HepG2 (cell line): ENCODE data around the gene TADA2A. TPM values are rescaled to one million over a fixed set of nuclear protein-coding genes. Genes with fewer than 3 reads are reported as not detected.
A peak's percentile ranks its signal among the peaks of the same experiment; 100 is the strongest.

ENCODE experiments used
- ATAC-seq: fragments of 200-7000 bp; cut with Tn5 transposase; 3 replicates; pipeline ENCODE4 v1.9.1; 2020; ENCODE audit warnings: mild to moderate bottlenecking, moderate library complexity
- BruUV-seq: library from RNA; stranded (reverse); fragments of 400-500 nt; replicated peaks from 2 replicates; lab custom pipeline; 2021; lab: Mats Ljungman, UMichigan
- CTCF ChIA-PET: fragments of 300-600 bp; formaldehyde crosslinking; extraction: SDS; loops from one replicate; lab custom pipeline; 2021; ENCODE audit warnings: low total read pairs, inconsistent platforms, low intra/inter-chr PET ratio; lab: Yijun Ruan, JAX
- POLR2A ChIA-PET: fragments of 350-600 bp; sonication (Branson Sonifier 250); formaldehyde crosslinking; loops from one replicate; lab custom pipeline; 2020; ENCODE audit warnings: antibody characterized with exemption, inconsistent platforms; lab: Yijun Ruan, JAX
- DNase-seq: peaks from one replicate; pipeline ENCODE4 v3.0.0-alpha.2; 2015; ENCODE audit warnings: low spot score
- FAIRE-seq: peaks from 3 replicates; lab custom pipeline; 2011; peaks lifted over from hg19 to GRCh38; lab: Jason Lieb, UNC
- H2AFZ ChIP-seq: one replicate; pipeline ENCODE4 v1.6.1; 2011; ENCODE audit warnings: low read length, inconsistent platforms
- H3K27ac ChIP-seq: fragments of 300-600 bp; 3 replicates; pipeline ENCODE4 v1.8.0; 2011; ENCODE audit warnings: mixed run types, mild to moderate bottlenecking, mixed read lengths, low read length, inconsistent platforms; ENCODE audit not compliant: insufficient read depth; ENCODE audit errors: extremely low read length
- H3K27me3 ChIP-seq, 2 experiments: fragments of 200-600 bp in 1 of 2; 2 replicates in 1 of 2; 3 replicates in 1 of 2; pipeline versions ENCODE4 v1.6.0 to v1.8.0; 2011; ENCODE audit warnings: low read length in 2 of 2, mild to moderate bottlenecking in 2 of 2, moderate library complexity in 2 of 2, inconsistent platforms in 1 of 2; ENCODE audit not compliant: insufficient read depth in 2 of 2, control insufficient read depth in 1 of 2
- H3K36me3 ChIP-seq, 2 experiments: fragments of 200-600 bp in 1 of 2; replicated peaks in 1 of 2; 2 replicates in 1 of 2; 3 replicates in 1 of 2; pipeline versions ENCODE4 v1.5.1 to v1.8.0; 2011; ENCODE audit warnings: low read length in 2 of 2, inconsistent platforms in 1 of 2; ENCODE audit not compliant: insufficient read depth in 2 of 2, control insufficient read depth in 1 of 2
- H3K4me1 ChIP-seq: 2 replicates; pipeline ENCODE4 v1.5.1; 2012; ENCODE audit warnings: low read length, inconsistent platforms; ENCODE audit not compliant: insufficient read depth
- H3K4me2 ChIP-seq: 2 replicates; pipeline ENCODE4 v1.6.0; 2011; ENCODE audit warnings: low read depth, low read length, inconsistent platforms
- H3K4me3 ChIP-seq, 3 experiments: fragments of 200-600 bp in 1 of 3; sonication (generic), shearing (Covaris generic) in 1 of 3; replicated peaks in 1 of 3; 2 replicates each; pipeline ENCODE4 v1.5.1; 2011 to 2016; ENCODE audit warnings: low read length in 3 of 3, inconsistent platforms in 2 of 3, low read depth in 2 of 3, mild to moderate bottlenecking in 2 of 3, control low read depth in 1 of 3, mixed read lengths in 1 of 3; ENCODE audit not compliant: insufficient read depth in 1 of 3
- H3K79me2 ChIP-seq: one replicate; pipeline ENCODE4 v1.6.1; 2011; ENCODE audit warnings: low read length, inconsistent platforms; ENCODE audit not compliant: insufficient read depth
- H3K9ac ChIP-seq: 2 replicates; pipeline ENCODE4 v1.6.0; 2011; ENCODE audit warnings: mild to moderate bottlenecking, low read depth, low read length, inconsistent platforms; ENCODE audit not compliant: insufficient read depth
- H3K9me3 ChIP-seq: 2 replicates; pipeline ENCODE4 v1.5.1; 2012; ENCODE audit warnings: mild to moderate bottlenecking, low read length
- H4K20me1 ChIP-seq: 2 replicates; pipeline ENCODE4 v1.6.0; 2011; ENCODE audit warnings: inconsistent platforms, mild to moderate bottlenecking, low read length, moderate library complexity; ENCODE audit not compliant: insufficient read depth
- ARNT2 ChIP-seq: sonication (generic); formaldehyde crosslinking; IDR thresholded peaks from 2 replicates; pipeline ENCODE4 v1.8.0; 2022; ENCODE audit warnings: mild to moderate bottlenecking, low read depth, missing genetic modification reagents, moderate library complexity
- BHLHE40 ChIP-seq: IDR thresholded peaks from 2 replicates; pipeline ENCODE4 v1.6.1; 2011; ENCODE audit warnings: low read length, improper control_type of control experiment
- EEA1 ChIP-seq: sonication (generic); formaldehyde crosslinking; IDR thresholded peaks from 2 replicates; pipeline ENCODE4 v1.5.1; 2020; ENCODE audit warnings: mild to moderate bottlenecking, missing genetic modification reagents, borderline replicate concordance
- FLYWCH1 ChIP-seq: sonication (generic); formaldehyde crosslinking; IDR thresholded peaks from 2 replicates; pipeline ENCODE4 v1.8.1; 2023; ENCODE audit warnings: mild to moderate bottlenecking, missing genetic modification reagents
- GATAD1 ChIP-seq: IDR thresholded peaks from 2 replicates; pipeline ENCODE4 v1.6.1; 2016; ENCODE audit warnings: missing genetic modification reagents, missing compliant biosample characterization
- GTF2F1 ChIP-seq: fragments of 150-350 bp; IDR thresholded peaks from 2 replicates; pipeline ENCODE4 v1.6.1; 2014; ENCODE audit warnings: low read length
- HIVEP1 ChIP-seq: sonication (generic); formaldehyde crosslinking; IDR thresholded peaks from 2 replicates; pipeline ENCODE4 v1.4.0; 2020; ENCODE audit warnings: mild to moderate bottlenecking, missing genetic modification reagents
- HMG20A ChIP-seq: IDR thresholded peaks from 2 replicates; pipeline ENCODE4 v1.6.1; 2016; ENCODE audit warnings: borderline replicate concordance
- HOMEZ ChIP-seq: IDR thresholded peaks from 2 replicates; pipeline ENCODE4 v1.6.1; 2016; ENCODE audit warnings: low read depth
- HOXA3 ChIP-seq: sonication (generic); formaldehyde crosslinking; IDR thresholded peaks from 2 replicates; pipeline ENCODE4 v1.5.0; 2020; ENCODE audit warnings: missing genetic modification reagents
- JUND ChIP-seq: sonication (generic); formaldehyde crosslinking; IDR thresholded peaks from 2 replicates; pipeline ENCODE4 v1.8.0; 2022; ENCODE audit warnings: mild to moderate bottlenecking, missing genetic modification reagents
- KAT2B ChIP-seq: fragments of 150-350 bp; IDR thresholded peaks from 2 replicates; pipeline ENCODE4 v1.6.1; 2014; ENCODE audit warnings: low read depth, low read length, borderline replicate concordance
- KDM2A ChIP-seq: sonication (generic); formaldehyde crosslinking; IDR thresholded peaks from 2 replicates; pipeline ENCODE4 v1.4.0; 2020; ENCODE audit warnings: low read depth, missing genetic modification reagents, borderline replicate concordance
- KDM5B ChIP-seq: sonication (generic); formaldehyde crosslinking; IDR thresholded peaks from 2 replicates; pipeline ENCODE4 v1.4.0; 2020; ENCODE audit warnings: missing genetic modification reagents, mild to moderate bottlenecking, borderline replicate concordance
- NAIF1 ChIP-seq: sonication (generic); formaldehyde crosslinking; IDR thresholded peaks from 2 replicates; pipeline ENCODE4 v1.5.0; 2020; ENCODE audit warnings: mild to moderate bottlenecking, missing genetic modification reagents, borderline replicate concordance
- NCOA2 ChIP-seq: sonication (generic); formaldehyde crosslinking; IDR thresholded peaks from 2 replicates; pipeline ENCODE4 v1.8.0; 2022; ENCODE audit warnings: inconsistent platforms
- NFATC3 ChIP-seq: sonication (generic); formaldehyde crosslinking; IDR thresholded peaks from 2 replicates; pipeline ENCODE4 v1.5.1; 2020; ENCODE audit warnings: mild to moderate bottlenecking, missing genetic modification reagents
- POLR2A ChIP-seq, 2 experiments: IDR thresholded peaks; 2 replicates each; pipeline ENCODE4 v1.6.1; 2011; ENCODE audit warnings: low read depth in 2 of 2, low read length in 2 of 2, mild to moderate bottlenecking in 1 of 2, moderate library complexity in 1 of 2; ENCODE audit not compliant: insufficient read depth in 1 of 2
- SMC3 ChIP-seq: IDR thresholded peaks from 2 replicates; pipeline ENCODE4 v1.6.1; 2011; ENCODE audit warnings: low read length, improper control_type of control experiment
- SOX6 ChIP-seq, 2 experiments: fragments of 450-650 bp in 1 of 2; sonication (generic) in 1 of 2; formaldehyde crosslinking in 1 of 2; IDR thresholded peaks; 2 replicates each; pipeline versions ENCODE4 v1.4.0 to v1.6.1; 2017 to 2020; ENCODE audit warnings: antibody characterized with exemption in 1 of 2, mild to moderate bottlenecking in 1 of 2, missing genetic modification reagents in 1 of 2
- TCF7 ChIP-seq: sonication (generic); IDR thresholded peaks from 2 replicates; pipeline ENCODE4 v1.6.1; 2016; ENCODE audit warnings: antibody characterized with exemption, low read depth
- TGIF2 ChIP-seq: IDR thresholded peaks from 2 replicates; pipeline ENCODE4 v1.6.1; 2016; ENCODE audit warnings: control low read depth, missing compliant biosample characterization
- U2AF2 ChIP-seq: fragments of 200-400 bp; formaldehyde crosslinking; IDR thresholded peaks from 2 replicates; pipeline ENCODE4 v1.6.1; 2017; ENCODE audit warnings: low read depth, mild to moderate bottlenecking, low read length
- XBP1 ChIP-seq: sonication (generic); formaldehyde crosslinking; IDR thresholded peaks from 2 replicates; pipeline ENCODE4 v1.5.0; 2020; ENCODE audit warnings: missing genetic modification reagents
- ZMAT3 ChIP-seq: sonication (generic); formaldehyde crosslinking; conservative IDR thresholded peaks from 2 replicates; pipeline ENCODE4 v1.7.0; 2021; ENCODE audit warnings: missing genetic modification reagents
- ZNF24 ChIP-seq: fragments of 450-650 bp; IDR thresholded peaks from 2 replicates; pipeline ENCODE4 v1.6.1; 2017; ENCODE audit warnings: antibody characterized with exemption, mild to moderate bottlenecking
- ZNF501 ChIP-seq: sonication (generic); formaldehyde crosslinking; IDR thresholded peaks from 2 replicates; pipeline ENCODE4 v1.5.1; 2020; ENCODE audit warnings: mild to moderate bottlenecking, moderate library complexity, missing genetic modification reagents
- ZNF589 ChIP-seq: sonication (generic); formaldehyde crosslinking; conservative IDR thresholded peaks from 2 replicates; pipeline ENCODE4 v1.8.0; 2022; ENCODE audit warnings: mild to moderate bottlenecking, moderate library complexity, missing genetic modification reagents
- WGBS: methylation state at CpG from one replicate; pipeline ENCODE4 v1.1.6; 2017; ENCODE audit warnings: low lambda C conversion rate; 5-methylcytosine and 5-hydroxymethylcytosine counted together
- in situ Hi-C: cut with HindIII; loops from 2 replicates; pipeline ENCODE4 v1.10.0; 2017; ENCODE audit warnings: low pct_unique_long_range_greater_than_20kb; ENCODE audit not compliant: extremely low pct_ligation_motif_present
- intact Hi-C: fragments of 100-400 bp; cut with micrococcal nuclease; formaldehyde crosslinking; loops from one replicate; pipeline ENCODE4 v1.10.0; 2022; ENCODE audit not compliant: unreplicated experiment
- polyA plus RNA-seq, 8 experiments: library from polyadenylated mRNA; depleted of rRNA in 3 of 8; stranded (reverse) in 7 of 8; unstranded in 1 of 8; fragments of >200 nt; fragmentation: Illumina TruSeq in 4 of 8; extraction: Trizol in 4 of 8; gene quantifications; 2 replicates each; pipeline versions ENCODE4 v1.2.1 to v1.2.3, GENCODE V29; 2011 to 2016; ENCODE audit warnings: low read depth in 4 of 8, missing spikeins in 1 of 8, mixed read lengths in 1 of 8; ENCODE audit not compliant: insufficient read depth in 1 of 8
- total RNA-seq, 5 experiments: library from RNA; depleted of rRNA; stranded (reverse); fragments of >200 nt; fragmentation: Illumina TruSeq; extraction: Trizol; gene quantifications; 2 replicates each; pipeline ENCODE4 v1.2.3, GENCODE V29; 2016; ENCODE audit warnings: low read depth in 1 of 5

Gene TADA2A
- total and polyA plus RNA-seq, 2 of the 13 experiments (the other 11 are each of a cell fraction or from before 2014, with no cell fraction given) = 8.0 to 14.0 TPM

DNA sequence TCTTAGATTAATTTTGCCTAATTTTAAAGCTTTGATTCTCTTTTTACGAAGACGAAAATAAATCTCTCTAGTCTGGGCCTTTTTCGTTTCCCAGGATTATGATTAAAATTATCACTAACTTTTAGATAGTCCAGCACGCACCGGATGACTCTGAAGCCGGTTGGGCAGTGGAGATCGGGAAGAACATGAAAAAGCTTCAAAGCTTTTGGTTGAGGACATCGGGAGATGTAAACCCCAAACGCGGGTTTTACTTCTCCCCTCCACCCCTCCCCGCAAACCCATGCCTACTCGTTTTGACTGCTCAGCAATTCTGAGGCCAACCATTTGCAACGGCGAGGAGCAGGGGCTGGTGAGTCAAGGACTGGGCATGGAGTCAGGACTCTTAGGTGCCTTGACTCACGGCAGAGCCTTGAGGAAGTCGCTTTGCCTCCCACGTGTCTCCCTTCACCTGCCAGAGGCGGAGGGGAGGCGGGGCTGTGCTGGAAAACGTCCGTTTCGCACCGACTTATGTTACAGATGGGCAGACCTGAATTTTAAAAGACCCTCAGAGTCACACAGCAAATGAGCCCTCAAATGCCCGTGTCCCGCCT, 82.0 kb downstream of the TADA2A start:
- H3K4me2 ChIP-seq = peak overlapping the region; percentile 98
- no peaks in the 10 kb centered on the region for H3K9me3 ChIP-seq
- ChIA-PET POLR2A (interaction anchor here (0.9 to 1.5 kb wide), 12 partner anchors 9 to 120 kb away, joined by 3 to 25 read pairs (median 3); partner anchors contain the start of genes ACACA and TADA2A), CTCF (interaction anchor here (1.4 kb wide), 1 partner anchor 18 kb away, joined by 4 read pairs; no protein-coding TSS in a partner anchor)
- in situ Hi-C loops = no loop called here
- peak overlapping the region; percentile 71 to 86 (median 84) for H3K4me3 ChIP-seq
- peaks cover 47% of the 10 kb centered on the region for H3K4me1 ChIP-seq
- H3K9ac ChIP-seq = peak overlapping the region; percentile 91
- FAIRE-seq (no peak), ATAC-seq (peak; percentile 7), DNase-seq (peak; percentile 52)
- H3K27me3 ChIP-seq = no peaks in the 10 kb centered on the region; a peak in 1 of 5 replicates
- H3K27ac ChIP-seq = peak overlapping the region; percentile 97
- WGBS = 2% methylated on average over 15 of the region's 25 CpGs
- H4K20me1 ChIP-seq = peaks cover 15% of the 10 kb centered on the region; the same call in 1 of the 2 replicates
- intact Hi-C loops = loop anchor here (2.0 kb wide), 1 partner anchor 80 kb away; no protein-coding TSS in a partner anchor
- no peaks in the 10 kb centered on the region for H3K36me3 ChIP-seq
- H3K79me2 ChIP-seq = peaks cover 36% of the 10 kb centered on the region
- H2AFZ ChIP-seq = no peak overlapping the region
- BruUV-seq = no TSS peak
- TF ChIP-seq ARNT2 = no peak
- TF ChIP-seq HIVEP1 (CRISPR knock-in tag) = no peak
- no peak for TF ChIP-seq HMG20A (CRISPR knock-in tag)
- no peak for TF ChIP-seq ZMAT3
- no peak; the same call in 1 of the 2 replicates for TF ChIP-seq GATAD1 (CRISPR knock-in tag)
- TF ChIP-seq SOX6 (IDR thresholded peaks at IDR 0.05) = no peak
- peak; percentile 18 for TF ChIP-seq SOX6 (CRISPR knock-in tag; IDR thresholded peaks at IDR 0.05)
- TF ChIP-seq FLYWCH1 (CRISPR knock-in tag) = no peak
- TF ChIP-seq ZNF501 (CRISPR knock-in tag) = no peak; the same call in 1 of the 2 replicates
- no peak for TF ChIP-seq HOMEZ (CRISPR knock-in tag)
- TF ChIP-seq JUND (CRISPR knock-in tag) = no peak
- TF ChIP-seq GTF2F1 = no peak
- no peak for TF ChIP-seq EEA1 (CRISPR knock-in tag)
- peak; percentile 81 for TF ChIP-seq KDM5B (CRISPR knock-in tag)
- TF ChIP-seq ZNF589 = 0 out of 2 replicates have a peak, but pooled peaks have one; percentile 1
- TF ChIP-seq KAT2B = no peak
- no peak for TF ChIP-seq XBP1 (CRISPR knock-in tag)
- TF ChIP-seq POLR2A (IDR thresholded peaks at IDR 0.05; ENCODE audit: insufficient read depth in 1 of 2, low read depth in 2 of 2, low read length in 2 of 2) = peak in 1 of 2 experiments; percentile 40; a peak in 1 of 4 replicates
- peak; percentile 81; the same call in 1 of the 2 replicates for TF ChIP-seq TGIF2 (CRISPR knock-in tag)
- no peak for TF ChIP-seq SMC3
- TF ChIP-seq HOXA3 = 0 out of 2 replicates have a peak, but pooled peaks have one; percentile 5
- no peak for TF ChIP-seq ZNF24
- TF ChIP-seq KDM2A (CRISPR knock-in tag) = peak; percentile 6; the same call in 1 of the 2 replicates
- no peak for TF ChIP-seq U2AF2
- no peak for TF ChIP-seq TCF7
- no peak for TF ChIP-seq NFATC3
- no peak for TF ChIP-seq NCOA2 (CRISPR knock-in tag)
- TF ChIP-seq NAIF1 (CRISPR knock-in tag) = 0 out of 2 replicates have a peak, but pooled peaks have one; percentile 51
- TF ChIP-seq BHLHE40 = no peak
